Lower leg skin (tissue), 3 donors: ENCODE results near the gene TMCC2.

ENCODE experiments used
- POLR2A ChIP-seq, 2 donors: fragments of 450-650 bp; IDR thresholded peaks; one replicate each; pipeline ENCODE4 v1.6.1; 2016 to 2017; ENCODE audit warnings: antibody characterized with exemption in 2 of 2, mild to moderate bottlenecking in 1 of 2, moderate library complexity in 1 of 2
- TF ChIP-seq, protein P1 (sequence below), 3 donors: fragments of 450-650 bp; IDR thresholded peaks; one replicate each; pipeline ENCODE4 v1.5.1; 2016; ENCODE audit warnings: antibody characterized with exemption in 3 of 3, mild to moderate bottlenecking in 3 of 3, moderate library complexity in 2 of 3

DNA sequence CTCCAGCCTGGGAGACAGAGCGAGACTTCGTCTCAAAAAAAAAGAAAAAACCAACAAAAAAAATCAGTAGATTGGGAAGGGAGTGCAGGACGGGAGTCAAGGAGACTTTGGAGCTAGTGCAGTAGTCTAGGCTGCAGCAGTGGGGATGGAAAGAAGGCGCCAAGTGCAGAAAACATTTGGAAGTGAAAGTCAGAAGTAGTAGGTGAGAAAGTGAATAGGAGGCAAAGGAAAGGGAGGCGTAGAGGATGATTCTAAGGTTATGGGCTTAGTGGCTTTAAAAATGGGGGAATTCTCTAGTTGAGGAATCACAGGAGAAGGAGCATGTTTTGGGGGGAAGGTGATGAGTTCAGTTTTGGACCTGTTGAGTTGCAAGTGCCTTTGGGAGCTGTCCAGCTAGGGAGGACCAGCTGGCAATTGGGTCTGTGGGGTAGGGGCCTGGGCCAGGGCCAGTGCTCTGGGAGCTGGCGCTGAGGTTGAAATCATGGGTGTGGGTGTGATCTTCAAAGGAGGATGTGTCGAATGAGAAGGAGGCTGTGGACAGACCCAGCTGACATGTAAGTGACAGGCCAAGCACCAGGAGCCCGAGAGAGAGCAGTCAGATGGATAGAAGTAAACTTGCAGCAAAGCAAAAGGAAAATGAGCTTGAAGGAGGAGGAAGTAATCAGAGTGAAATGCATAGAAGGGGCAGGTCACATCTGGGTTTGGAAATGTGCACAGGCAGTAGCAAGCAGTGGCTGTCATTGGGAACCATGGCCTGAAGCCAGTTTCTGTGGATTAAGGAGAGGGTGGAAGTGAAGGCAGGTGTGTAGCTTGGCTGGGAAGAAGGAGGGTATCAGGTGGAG, 15.8 kb downstream of the TMCC2 start:
- TF ChIP-seq, protein P1, sequence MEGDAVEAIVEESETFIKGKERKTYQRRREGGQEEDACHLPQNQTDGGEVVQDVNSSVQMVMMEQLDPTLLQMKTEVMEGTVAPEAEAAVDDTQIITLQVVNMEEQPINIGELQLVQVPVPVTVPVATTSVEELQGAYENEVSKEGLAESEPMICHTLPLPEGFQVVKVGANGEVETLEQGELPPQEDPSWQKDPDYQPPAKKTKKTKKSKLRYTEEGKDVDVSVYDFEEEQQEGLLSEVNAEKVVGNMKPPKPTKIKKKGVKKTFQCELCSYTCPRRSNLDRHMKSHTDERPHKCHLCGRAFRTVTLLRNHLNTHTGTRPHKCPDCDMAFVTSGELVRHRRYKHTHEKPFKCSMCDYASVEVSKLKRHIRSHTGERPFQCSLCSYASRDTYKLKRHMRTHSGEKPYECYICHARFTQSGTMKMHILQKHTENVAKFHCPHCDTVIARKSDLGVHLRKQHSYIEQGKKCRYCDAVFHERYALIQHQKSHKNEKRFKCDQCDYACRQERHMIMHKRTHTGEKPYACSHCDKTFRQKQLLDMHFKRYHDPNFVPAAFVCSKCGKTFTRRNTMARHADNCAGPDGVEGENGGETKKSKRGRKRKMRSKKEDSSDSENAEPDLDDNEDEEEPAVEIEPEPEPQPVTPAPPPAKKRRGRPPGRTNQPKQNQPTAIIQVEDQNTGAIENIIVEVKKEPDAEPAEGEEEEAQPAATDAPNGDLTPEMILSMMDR (IDR thresholded peaks at IDR 0.05), result no peak
- TF ChIP-seq POLR2A (IDR thresholded peaks at IDR 0.05), result no peak
